HG03354 (cell line): Measurements from ENCODE around the gene HCN3.
"Not testable (repeated sequence)": the region's sequence is repeated elsewhere in the genome, so short reads cannot be mapped to it uniquely, and the experiment has no call there.

Source experiments
- ATAC-seq: cut with Tn5 transposase; IDR thresholded peaks from one replicate; pipeline ENCODE4 v1.9.1; 2021; ENCODE audit warnings: mild to moderate bottlenecking; ENCODE audit not compliant: unreplicated experiment, poor library complexity, severe bottlenecking

Gene HCN3

GRCh38 chr1:155326631-155327037 lies 49.4 kb downstream of the HCN3 start:
- no peak for ATAC-seq

GRCh38 chr1:155327981-155328380 lies 50.7 kb downstream of the HCN3 start:
- no peak for ATAC-seq

GRCh38 chr1:155328856-155329255 lies 51.6 kb downstream of the HCN3 start:
- ATAC-seq = not testable (repeated sequence)

GRCh38 chr1:155329980-155330598 lies 52.8 kb downstream of the HCN3 start:
- no peak for ATAC-seq

- no peak for ATAC-seq
Measured at GRCh38 chr1:155334962-155335361, 57.7 kb downstream of the HCN3 start.
